Measurements from ENCODE around the gene NR1H4. TPM values are rescaled to one million over a fixed set of nuclear protein-coding genes. Genes with fewer than 3 reads are reported as not detected.

NR1H4 gene
- total and polyA plus RNA-seq, 10 donors, result 0.18 to 1.1 (median 0.83) TPM; not detected in 3

DNA sequence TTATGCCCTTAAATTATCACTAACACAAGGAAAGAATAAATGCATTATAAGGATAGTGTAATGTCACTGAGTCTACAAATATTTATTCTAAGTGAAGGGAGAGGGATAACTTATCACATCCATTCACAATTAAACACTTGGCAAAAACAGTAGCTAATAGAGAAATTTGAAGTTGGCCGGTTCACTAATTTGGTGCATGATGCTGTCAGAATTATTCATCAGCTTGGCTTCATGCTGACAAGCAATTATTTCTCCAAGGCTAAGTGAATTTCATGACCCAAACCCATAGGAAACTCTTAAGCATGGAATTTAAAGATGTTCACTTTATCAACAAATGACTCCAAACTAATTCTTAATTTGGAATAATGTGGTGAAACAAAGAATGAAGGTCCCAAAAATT, 25.0 kb upstream of the NR1H4 start:
- peaks cover 0 to 35% (median 0%) of the 10 kb centered on the region in 7 donors for H3K27me3 ChIP-seq (replicated peaks in 1 of 7)
- no peak for DNase-seq
- 48 to 96% (median 84%) methylated on average over 1 of the region's 1 CpG for WGBS, 5 donors
- no peaks in the 10 kb centered on the region for H3K4me1 ChIP-seq
- no peaks in the 10 kb centered on the region for H3K9me3 ChIP-seq
- H3K36me3 ChIP-seq, result no peaks in the 10 kb centered on the region
- intact Hi-C loops (cut with DNase I; ENCODE audit: low total_unique reads), result no loop called here
- no peak overlapping the region for H3K27ac ChIP-seq
- no peak overlapping the region for H3K4me3 ChIP-seq
- no peak for TF ChIP-seq POLR2A (IDR thresholded peaks at IDR 0.05)
- TF ChIP-seq, protein P1, sequence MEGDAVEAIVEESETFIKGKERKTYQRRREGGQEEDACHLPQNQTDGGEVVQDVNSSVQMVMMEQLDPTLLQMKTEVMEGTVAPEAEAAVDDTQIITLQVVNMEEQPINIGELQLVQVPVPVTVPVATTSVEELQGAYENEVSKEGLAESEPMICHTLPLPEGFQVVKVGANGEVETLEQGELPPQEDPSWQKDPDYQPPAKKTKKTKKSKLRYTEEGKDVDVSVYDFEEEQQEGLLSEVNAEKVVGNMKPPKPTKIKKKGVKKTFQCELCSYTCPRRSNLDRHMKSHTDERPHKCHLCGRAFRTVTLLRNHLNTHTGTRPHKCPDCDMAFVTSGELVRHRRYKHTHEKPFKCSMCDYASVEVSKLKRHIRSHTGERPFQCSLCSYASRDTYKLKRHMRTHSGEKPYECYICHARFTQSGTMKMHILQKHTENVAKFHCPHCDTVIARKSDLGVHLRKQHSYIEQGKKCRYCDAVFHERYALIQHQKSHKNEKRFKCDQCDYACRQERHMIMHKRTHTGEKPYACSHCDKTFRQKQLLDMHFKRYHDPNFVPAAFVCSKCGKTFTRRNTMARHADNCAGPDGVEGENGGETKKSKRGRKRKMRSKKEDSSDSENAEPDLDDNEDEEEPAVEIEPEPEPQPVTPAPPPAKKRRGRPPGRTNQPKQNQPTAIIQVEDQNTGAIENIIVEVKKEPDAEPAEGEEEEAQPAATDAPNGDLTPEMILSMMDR (IDR thresholded peaks at IDR 0.05 in 8 of 11, conservative IDR thresholded peaks at IDR 0.05 in 3 of 11), result no peak
- TF ChIP-seq POLR2AphosphoS5 (IDR thresholded peaks at IDR 0.05), result no peak

DNA sequence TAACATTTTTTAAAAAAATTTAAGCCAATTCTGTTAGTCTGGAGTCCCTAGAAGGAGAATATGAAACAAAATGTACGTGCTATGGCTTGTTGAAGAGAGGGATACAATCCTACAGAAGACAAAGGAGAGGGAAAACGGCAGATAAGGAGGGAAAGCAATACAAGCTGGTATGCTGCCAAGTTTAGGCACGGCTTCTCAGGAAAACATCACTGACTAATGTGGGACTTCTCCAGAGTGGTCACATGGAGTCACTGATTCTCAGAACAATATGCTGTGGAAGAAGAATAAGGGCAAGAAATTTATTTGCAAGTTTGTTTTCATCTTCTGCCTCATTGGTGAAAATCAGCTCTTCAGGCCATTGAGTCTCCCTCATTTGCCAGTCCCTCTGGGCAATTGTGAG, 22.9 kb upstream of the NR1H4 start:
- intact Hi-C loops (cut with DNase I; ENCODE audit: low total_unique reads), result no loop called here
- no peaks in the 10 kb centered on the region for H3K9me3 ChIP-seq
- H3K4me3 ChIP-seq, result no peak overlapping the region
- H3K36me3 ChIP-seq, result no peaks in the 10 kb centered on the region
- DNase-seq, result no peak
- no peaks in the 10 kb centered on the region for H3K4me1 ChIP-seq
- TF ChIP-seq, protein P1 (IDR thresholded peaks at IDR 0.05 in 8 of 11, conservative IDR thresholded peaks at IDR 0.05 in 3 of 11), result no peak
- TF ChIP-seq POLR2A (IDR thresholded peaks at IDR 0.05) (no peak), POLR2AphosphoS5 (IDR thresholded peaks at IDR 0.05) (no peak)
- WGBS, 5 donors, result 53 to 76% (median 68%) methylated on average over 3 of the region's 3 CpGs
- peaks cover 0 to 34% (median 0%) of the 10 kb centered on the region in 7 donors for H3K27me3 ChIP-seq (replicated peaks in 1 of 7)
- no peak overlapping the region for H3K27ac ChIP-seq

DNA sequence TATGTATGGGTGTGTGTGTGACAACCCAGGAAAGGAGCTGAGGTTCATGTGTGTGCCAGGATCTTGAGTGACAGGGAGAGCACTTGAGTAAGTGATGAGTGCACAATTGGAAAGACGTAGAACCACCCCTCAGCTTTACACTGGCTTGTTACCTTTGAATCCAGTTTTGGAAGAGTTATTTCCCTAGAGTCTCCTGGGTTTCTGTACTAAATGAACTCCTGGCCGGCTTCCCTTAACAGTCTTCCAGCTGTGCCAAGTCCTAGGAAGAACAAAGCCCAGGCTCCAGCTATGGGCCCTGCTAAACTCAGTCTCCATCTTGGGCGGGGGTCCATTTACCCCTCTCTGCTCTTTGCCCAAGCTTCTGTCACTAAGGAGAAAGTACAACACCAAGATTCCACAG, 19.7 kb upstream of the NR1H4 start:
- no peak for TF ChIP-seq POLR2AphosphoS5 (IDR thresholded peaks at IDR 0.05)
- no peak for TF ChIP-seq POLR2A (IDR thresholded peaks at IDR 0.05)
- TF ChIP-seq, protein P1 (IDR thresholded peaks at IDR 0.05 in 8 of 11, conservative IDR thresholded peaks at IDR 0.05 in 3 of 11), result no peak
- no peak overlapping the region for H3K27ac ChIP-seq
- H3K4me1 ChIP-seq, result no peaks in the 10 kb centered on the region
- H3K36me3 ChIP-seq, result no peaks in the 10 kb centered on the region
- peaks cover 0 to 11% (median 0%) of the 10 kb centered on the region in 7 donors for H3K27me3 ChIP-seq (replicated peaks in 1 of 7)
- 77 to 82% (median 79%) methylated on average over 3 of the region's 3 CpGs for WGBS, 5 donors
- no peaks in the 10 kb centered on the region for H3K9me3 ChIP-seq
- intact Hi-C loops (cut with DNase I; ENCODE audit: low total_unique reads), result no loop called here
- no peak for DNase-seq
- no peak overlapping the region for H3K4me3 ChIP-seq

DNA sequence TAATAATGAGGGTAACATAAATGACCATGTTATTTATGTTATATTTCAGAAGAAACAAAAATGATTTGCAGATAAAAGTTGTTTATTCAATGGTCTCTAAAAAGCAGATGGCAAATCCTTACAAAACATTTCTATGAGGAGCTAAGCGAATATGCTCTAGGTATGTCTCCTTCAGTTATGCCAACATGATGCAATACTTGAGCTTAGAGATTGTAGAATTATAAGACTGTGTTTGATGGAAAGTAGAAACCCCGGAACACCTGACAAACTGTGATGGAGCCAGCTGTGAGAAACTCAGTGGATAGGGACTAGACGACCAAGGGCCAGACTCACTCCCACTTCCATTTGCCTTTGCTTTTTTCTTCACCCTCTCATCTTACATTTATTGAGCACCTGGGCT, 17.8 kb upstream of the NR1H4 start:
- H3K27me3 ChIP-seq (replicated peaks in 1 of 7), result peaks cover 0 to 5% (median 0%) of the 10 kb centered on the region in 7 donors
- no peak overlapping the region for H3K4me3 ChIP-seq
- H3K9me3 ChIP-seq, result no peaks in the 10 kb centered on the region
- H3K4me1 ChIP-seq, result no peaks in the 10 kb centered on the region
- intact Hi-C loops (cut with DNase I; ENCODE audit: low total_unique reads), result no loop called here
- H3K36me3 ChIP-seq, result no peaks in the 10 kb centered on the region
- TF ChIP-seq POLR2A (IDR thresholded peaks at IDR 0.05) (no peak), POLR2AphosphoS5 (IDR thresholded peaks at IDR 0.05) (no peak)
- TF ChIP-seq, protein P1 (IDR thresholded peaks at IDR 0.05 in 8 of 11, conservative IDR thresholded peaks at IDR 0.05 in 3 of 11), result no peak
- 78 to 91% (median 90%) methylated on average over 3 of the region's 3 CpGs for WGBS, 5 donors
- DNase-seq, result no peak
- no peak overlapping the region for H3K27ac ChIP-seq

All from spleen (tissue), 11 donors.